Measurements from ENCODE around the gene NHLRC4. TPM values are rescaled to one million over a fixed set of nuclear protein-coding genes. Genes with fewer than 3 reads are reported as not detected.
A peak's percentile ranks its signal among the peaks of the same experiment; 100 is the strongest.

Gene NHLRC4
- total and polyA plus RNA-seq, 2 of the 8 experiments (the other 6 are each of a cell fraction or from before 2014, with no cell fraction given) = 0.60 to 0.76 TPM

- peaks cover 8% of the 10 kb centered on the region; the same call in 1 of the 2 replicates for H3K79me1 ChIP-seq (ENCODE audit: low read depth, low read length)
- H3K36me3 ChIP-seq (ENCODE audit: control insufficient read depth in 2 of 4, insufficient read depth in 4 of 4, low read length in 3 of 4) = no peaks in the 10 kb centered on the region
- H3K4me3 ChIP-seq (ENCODE audit: extremely low read depth in 1 of 4, insufficient read depth in 2 of 4, low read depth in 3 of 4, low read length in 4 of 4) = peak overlapping the region; percentile 74 to 81 (median 78)
- H2AFZ ChIP-seq (ENCODE audit: low read length) = no peak overlapping the region
- 82% methylated on average over 10 of the region's 10 CpGs; no CpG with 5 or more reads in 1 of the 2 experiments for WGBS, 2 experiments (ENCODE audit: extremely low coverage in 1 of 2, insufficient coverage in 1 of 2, insufficient read length in 1 of 2, insufficient replicate concordance in 2 of 2, low coverage in 1 of 2, low lambda C conversion rate in 2 of 2, missing lambda C conversion rate in 1 of 2)
- H4K8ac ChIP-seq (ENCODE audit: extremely low read depth, insufficient read depth, low read length) = no peak overlapping the region
- no peak overlapping the region for H2AK5ac ChIP-seq (ENCODE audit: low read depth, low read length)
- peaks cover 0 to 38% (median 27%) of the 10 kb centered on the region in 4 experiments; a peak in 5 of 7 replicates for H3K27me3 ChIP-seq (replicated peaks in 1 of 4; ENCODE audit: control insufficient read depth in 3 of 4, extremely low read depth in 1 of 4, insufficient read depth in 3 of 4, low read length in 3 of 4)
- H3K4me2 ChIP-seq (ENCODE audit: insufficient read depth in 1 of 2, low read depth in 2 of 2, low read length in 2 of 2) = peak overlapping the region; percentile 81 to 96
- no peak overlapping the region for H2BK20ac ChIP-seq (ENCODE audit: low read length)
- no peak overlapping the region for H4K91ac ChIP-seq (replicated peaks; ENCODE audit: insufficient read length, low read length)
- no peak overlapping the region for H3K56ac ChIP-seq (replicated peaks; ENCODE audit: insufficient read length, low read depth, low read length)
- H3K23ac ChIP-seq (ENCODE audit: insufficient read length) = no peak overlapping the region
- CTCF ChIA-PET (ENCODE audit: partially characterized antibody) = interaction anchor here (0.8 to 1.9 kb wide), 4 partner anchors 13 to 28 kb away, joined by 3 to 6 read pairs (median 4); no protein-coding TSS in a partner anchor
- no peak overlapping the region for H4K5ac ChIP-seq (ENCODE audit: insufficient read length, low read depth, low read length)
- H3K79me2 ChIP-seq (ENCODE audit: control insufficient read depth in 1 of 2, insufficient read depth in 2 of 2, low read length in 2 of 2) = peaks cover 0 to 20% of the 10 kb centered on the region in 2 experiments; a peak in 2 of 4 replicates
- POLR2A ChIA-PET (ENCODE audit: partially characterized antibody) = interaction anchor here (0.7 to 1.3 kb wide), 6 partner anchors 9 to 1872 kb away, joined by 3 to 5 read pairs (median 4); partner anchors contain the start of genes METTL26 and WFIKKN1
- H3K4me1 ChIP-seq (replicated peaks in 1 of 4; ENCODE audit: control insufficient read depth in 3 of 4, insufficient read depth in 4 of 4, low read length in 3 of 4) = peaks cover 0 to 14% (median 7%) of the 10 kb centered on the region in 4 experiments; a peak in 4 of 7 replicates
- H2BK120ac ChIP-seq (replicated peaks; ENCODE audit: low read depth, low read length) = no peak overlapping the region
- H2BK12ac ChIP-seq (ENCODE audit: low read depth, low read length) = no peak overlapping the region; the same call in 1 of the 2 replicates
- peaks cover 20 to 45% of the 10 kb centered on the region in 2 experiments for H4K20me1 ChIP-seq (replicated peaks in 1 of 2; ENCODE audit: control insufficient read depth in 1 of 2, insufficient read depth in 2 of 2, low read length in 2 of 2)
- no peak overlapping the region for H2BK15ac ChIP-seq (ENCODE audit: low read length)
- H3K14ac ChIP-seq (ENCODE audit: insufficient read length) = no peak overlapping the region
- no peak overlapping the region for H3K9ac ChIP-seq (replicated peaks in 1 of 4; ENCODE audit: extremely low read depth in 1 of 4, low read depth in 3 of 4, low read length in 3 of 4)
- FAIRE-seq = no peak
- no peak overlapping the region for H3K18ac ChIP-seq (ENCODE audit: extremely low read depth, low read length)
- no peak for DNase-seq (ENCODE audit: low read depth in 1 of 2, low spot score in 2 of 2)
- no peak overlapping the region for H3K4ac ChIP-seq (replicated peaks; ENCODE audit: insufficient read length, low read depth, low read length)
- no peaks in the 10 kb centered on the region for H3K9me3 ChIP-seq (ENCODE audit: insufficient read depth in 2 of 2, low read depth in 1 of 2, low read length in 1 of 2)
- TF ChIP-seq ATF3 (IDR thresholded peaks at IDR 0.05; ENCODE audit: insufficient read depth, low read depth, low read length) = no peak
- no peak for TF ChIP-seq CHD1 (IDR thresholded peaks at IDR 0.05; ENCODE audit: low read depth, low read length)
- TF ChIP-seq SAP30 (IDR thresholded peaks at IDR 0.05; ENCODE audit: insufficient read depth, insufficient replicate concordance, low read length) = peak; percentile 35
- no peak for TF ChIP-seq NRF1 (IDR thresholded peaks at IDR 0.05; ENCODE audit: low read depth, low read length)
- H3K27ac ChIP-seq (ENCODE audit: low read depth, low read length) = no peak overlapping the region
- H3K23me2 ChIP-seq (ENCODE audit: low read depth, low read length) = peaks cover 9% of the 10 kb centered on the region
- H2BK5ac ChIP-seq (ENCODE audit: low read depth, low read length) = no peak overlapping the region
Observed at GRCh38 chr16:590815-591200, 24.0 kb downstream of the NHLRC4 start.

Data from H1 (cell line).